Omental fat pad (tissue), 4 donors: ENCODE results near the gene TFPI2. TPM values are rescaled to one million over a fixed set of nuclear protein-coding genes. Genes with fewer than 3 reads are reported as not detected.

ENCODE experiments used
- ATAC-seq: fragments of 150-250 bp; one replicate; pipeline ENCODE4 v1.9.1; 2016; ENCODE audit warnings: mild to moderate bottlenecking, moderate library complexity; ENCODE audit not compliant: low FRiP score
- DNase-seq: peaks from one replicate; pipeline ENCODE4 v3.0.0-alpha.2; 2019; ENCODE audit warnings: low spot score
- total RNA-seq, 4 donors: library from RNA; depleted of rRNA; stranded (reverse); fragments of >200 nt; gene quantifications; one replicate each; pipeline ENCODE4 v1.1.0, GENCODE V29; 2016
- TF ChIP-seq, protein P1 (sequence below), 3 donors: fragments of 450-650 bp; IDR thresholded peaks; one replicate each; pipeline ENCODE4 v1.5.1; 2016 to 2017; ENCODE audit warnings: antibody characterized with exemption in 3 of 3, mild to moderate bottlenecking in 3 of 3, moderate library complexity in 2 of 3

TFPI2 gene
- total RNA-seq, 4 donors from 2014 or later: 16.2 to 181 (median 81.7) TPM

GRCh38 chr7:93897680-93898079, 7.1 kb upstream of the TFPI2 start:
- DNase-seq (no peak), ATAC-seq (no peak)
- TF ChIP-seq, protein P1, sequence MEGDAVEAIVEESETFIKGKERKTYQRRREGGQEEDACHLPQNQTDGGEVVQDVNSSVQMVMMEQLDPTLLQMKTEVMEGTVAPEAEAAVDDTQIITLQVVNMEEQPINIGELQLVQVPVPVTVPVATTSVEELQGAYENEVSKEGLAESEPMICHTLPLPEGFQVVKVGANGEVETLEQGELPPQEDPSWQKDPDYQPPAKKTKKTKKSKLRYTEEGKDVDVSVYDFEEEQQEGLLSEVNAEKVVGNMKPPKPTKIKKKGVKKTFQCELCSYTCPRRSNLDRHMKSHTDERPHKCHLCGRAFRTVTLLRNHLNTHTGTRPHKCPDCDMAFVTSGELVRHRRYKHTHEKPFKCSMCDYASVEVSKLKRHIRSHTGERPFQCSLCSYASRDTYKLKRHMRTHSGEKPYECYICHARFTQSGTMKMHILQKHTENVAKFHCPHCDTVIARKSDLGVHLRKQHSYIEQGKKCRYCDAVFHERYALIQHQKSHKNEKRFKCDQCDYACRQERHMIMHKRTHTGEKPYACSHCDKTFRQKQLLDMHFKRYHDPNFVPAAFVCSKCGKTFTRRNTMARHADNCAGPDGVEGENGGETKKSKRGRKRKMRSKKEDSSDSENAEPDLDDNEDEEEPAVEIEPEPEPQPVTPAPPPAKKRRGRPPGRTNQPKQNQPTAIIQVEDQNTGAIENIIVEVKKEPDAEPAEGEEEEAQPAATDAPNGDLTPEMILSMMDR (IDR thresholded peaks at IDR 0.05): no peak

DNA sequence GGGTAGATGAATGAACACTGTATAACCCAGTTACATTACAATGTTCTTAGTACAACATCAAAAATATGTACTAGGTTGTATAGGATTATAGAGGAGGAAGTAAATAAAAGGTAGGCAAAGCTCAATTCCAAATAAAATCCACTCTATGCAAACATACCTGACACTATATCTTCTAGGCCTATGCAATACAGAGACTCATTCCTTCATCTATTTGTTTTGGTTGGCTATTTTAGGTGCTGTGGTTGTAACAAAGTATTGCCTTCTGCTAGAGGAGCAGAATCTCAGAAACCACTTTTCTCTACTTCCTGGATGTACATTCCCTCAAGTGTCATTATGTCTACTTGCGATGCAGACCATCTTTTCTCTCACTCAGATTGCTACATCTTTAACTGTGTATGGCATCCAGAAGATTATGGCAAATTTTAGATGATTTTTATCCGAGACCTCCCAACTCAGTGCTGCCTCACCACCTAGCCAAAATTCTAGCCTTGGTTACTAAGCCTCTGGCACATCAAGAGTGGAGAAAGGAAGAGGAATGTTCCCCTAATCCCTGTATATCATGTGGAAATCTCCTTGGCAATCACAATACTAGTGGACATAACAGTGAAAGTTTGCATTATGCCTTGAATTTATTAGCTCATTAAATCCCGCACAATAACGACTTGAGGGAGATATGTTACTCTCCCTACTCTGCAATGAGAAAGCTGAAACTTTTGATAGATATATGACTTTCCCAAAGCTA, 5.5 kb upstream of the TFPI2 start:
- TF ChIP-seq, protein P1 (IDR thresholded peaks at IDR 0.05): no peak
- ATAC-seq: no peak
- no peak for DNase-seq

GRCh38 chr7:93894966-93895640, 4.5 kb upstream of the TFPI2 start:
- ATAC-seq: peak; percentile 22
- TF ChIP-seq, protein P1 (IDR thresholded peaks at IDR 0.05): no peak

DNA sequence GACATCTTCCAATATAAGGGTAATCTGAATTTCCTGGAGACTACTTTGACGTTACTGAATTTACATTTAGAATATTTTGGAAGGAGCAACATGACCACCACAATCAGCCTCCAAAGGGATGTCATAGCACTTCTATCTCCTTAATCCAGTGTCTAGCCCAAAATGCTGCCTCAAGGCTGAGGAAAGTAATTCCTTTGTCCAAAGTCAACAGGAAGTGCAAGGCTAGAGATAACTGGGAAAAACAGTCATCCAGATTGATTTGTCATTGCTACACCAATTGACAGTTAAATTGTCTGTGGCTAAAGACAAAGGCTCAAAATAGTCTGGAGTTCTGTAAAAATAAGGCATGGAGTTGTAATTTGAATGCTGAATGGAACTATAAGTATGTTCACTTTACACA, 3.9 kb upstream of the TFPI2 start:
- TF ChIP-seq, protein P1 (IDR thresholded peaks at IDR 0.05): no peak
- ATAC-seq: no peak
- no peak for DNase-seq

More at GRCh38 chr7:93894966-93895640, 4.5 kb upstream of the TFPI2 start:
- DNase-seq: no peak

DNA sequence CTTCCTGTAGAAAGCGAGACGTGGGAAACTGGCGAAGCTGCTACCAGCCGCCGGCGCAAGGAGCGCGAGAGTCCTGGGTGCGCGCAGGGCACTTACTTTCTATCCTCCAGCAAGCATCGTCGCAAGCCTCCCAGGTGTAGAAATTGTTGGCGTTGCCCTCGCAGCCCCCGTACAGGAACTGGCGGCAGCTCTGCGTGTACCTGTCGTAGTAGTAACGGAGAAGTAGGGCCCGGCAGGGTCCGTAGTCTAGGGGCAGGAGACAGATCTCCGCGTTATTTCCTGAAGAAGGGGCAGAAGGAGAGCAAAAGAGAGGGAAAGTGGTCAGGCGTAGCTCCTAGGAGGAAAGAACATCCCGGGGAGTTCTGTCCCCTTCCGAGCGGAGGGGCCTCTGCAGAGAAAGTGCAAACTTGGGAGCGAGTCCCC, 501 bp downstream of the TFPI2 start:
- DNase-seq (no peak), ATAC-seq (peak; percentile 41)
- TF ChIP-seq, protein P1 (IDR thresholded peaks at IDR 0.05): no peak

DNA sequence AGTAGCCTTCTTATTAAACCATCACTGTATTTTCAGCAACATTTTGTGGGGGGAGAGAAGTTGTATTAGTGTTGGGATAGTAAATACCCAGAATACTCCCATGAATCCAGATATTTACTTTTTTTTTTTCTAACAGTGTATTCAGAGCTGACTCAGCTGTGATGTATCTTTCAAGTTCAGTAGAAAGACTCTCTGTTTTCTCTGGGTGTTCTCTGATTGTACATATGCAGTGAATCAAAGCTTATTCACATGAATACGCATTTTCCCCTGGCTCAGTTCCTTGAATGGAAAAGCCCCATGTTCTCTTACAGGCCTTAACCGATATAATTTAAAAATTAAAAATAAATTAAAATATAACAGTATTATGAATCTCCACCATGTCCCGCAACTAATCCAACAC, 1.3 kb downstream of the TFPI2 start:
- ATAC-seq (no peak), DNase-seq (no peak)
- TF ChIP-seq, protein P1 (IDR thresholded peaks at IDR 0.05): no peak

DNA sequence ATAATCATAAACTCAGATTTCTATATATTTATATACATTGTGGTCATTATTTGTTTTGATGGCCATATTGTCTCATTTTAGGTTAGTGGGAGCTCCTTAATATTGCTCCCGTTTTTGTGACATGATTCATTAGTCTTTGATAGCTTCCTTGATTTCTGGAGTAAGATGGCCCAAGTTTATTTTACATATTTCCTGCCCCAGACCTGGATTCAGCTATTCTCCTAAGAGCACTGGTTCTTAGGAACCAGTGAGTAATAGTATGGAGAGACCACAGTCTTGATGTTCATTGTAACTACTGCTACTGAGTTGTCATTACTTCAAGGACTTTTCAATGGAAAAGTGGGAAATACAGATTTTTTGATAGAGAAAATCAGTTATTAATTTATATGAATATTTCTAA, 6.0 kb downstream of the TFPI2 start:
- DNase-seq (no peak), ATAC-seq (no peak)
- TF ChIP-seq, protein P1 (IDR thresholded peaks at IDR 0.05): no peak
